ENCODE data around the gene GPSM1.
"Not testable (repeated sequence)": the region's sequence is repeated elsewhere in the genome, so short reads cannot be mapped to it uniquely, and the experiment has no call there.

The GPSM1 gene

GRCh38 chr9:136348691-136349090 lies 21.4 kb downstream of the GPSM1 start:
- in situ Hi-C loops (cut with HindIII; ENCODE audit: low pct_ligation_motif_present, low pct_unique_long_range_greater_than_20kb, low sequenced_read_pairs) = no loop called here
- DNase-seq = no peak

- DNase-seq = no peak
- in situ Hi-C loops (cut with HindIII; ENCODE audit: low pct_ligation_motif_present, low pct_unique_long_range_greater_than_20kb, low sequenced_read_pairs) = no loop called here
Measured at GRCh38 chr9:136349546-136349945, 22.2 kb downstream of the GPSM1 start.

GRCh38 chr9:136351252-136351800 lies 24.0 kb downstream of the GPSM1 start:
- no peak for DNase-seq

GRCh38 chr9:136351868-136352267 lies 24.5 kb downstream of the GPSM1 start:
- in situ Hi-C loops (cut with HindIII; ENCODE audit: low pct_ligation_motif_present, low pct_unique_long_range_greater_than_20kb, low sequenced_read_pairs); DNase-seq: not testable (repeated sequence)

More at GRCh38 chr9:136351252-136351800, 24.0 kb downstream of the GPSM1 start:
- in situ Hi-C loops (cut with HindIII; ENCODE audit: low pct_ligation_motif_present, low pct_unique_long_range_greater_than_20kb, low sequenced_read_pairs) = no loop called here

- no peak for DNase-seq
- in situ Hi-C loops (cut with HindIII; ENCODE audit: low pct_ligation_motif_present, low pct_unique_long_range_greater_than_20kb, low sequenced_read_pairs) = no loop called here
Measured at GRCh38 chr9:136352682-136353081, 25.3 kb downstream of the GPSM1 start.

- in situ Hi-C loops (cut with HindIII; ENCODE audit: low pct_ligation_motif_present, low pct_unique_long_range_greater_than_20kb, low sequenced_read_pairs) = no loop called here
- no peak for DNase-seq
Measured at GRCh38 chr9:136353088-136353487, 25.7 kb downstream of the GPSM1 start.

- DNase-seq = no peak
- in situ Hi-C loops (cut with HindIII; ENCODE audit: low pct_ligation_motif_present, low pct_unique_long_range_greater_than_20kb, low sequenced_read_pairs) = no loop called here
Measured at GRCh38 chr9:136353757-136354488, 26.6 kb downstream of the GPSM1 start.

GRCh38 chr9:136354592-136355085 lies 27.3 kb downstream of the GPSM1 start:
- in situ Hi-C loops (cut with HindIII; ENCODE audit: low pct_ligation_motif_present, low pct_unique_long_range_greater_than_20kb, low sequenced_read_pairs) = no loop called here
- no peak for DNase-seq

GRCh38 chr9:136355616-136356557 lies 28.5 kb downstream of the GPSM1 start:
- in situ Hi-C loops (cut with HindIII; ENCODE audit: low pct_ligation_motif_present, low pct_unique_long_range_greater_than_20kb, low sequenced_read_pairs) = no loop called here
- DNase-seq = no peak

GRCh38 chr9:136357202-136357725 lies 29.9 kb downstream of the GPSM1 start:
- DNase-seq = no peak
- in situ Hi-C loops (cut with HindIII; ENCODE audit: low pct_ligation_motif_present, low pct_unique_long_range_greater_than_20kb, low sequenced_read_pairs) = no loop called here

GRCh38 chr9:136358016-136358415 lies 30.7 kb downstream of the GPSM1 start:
- no peak for DNase-seq
- in situ Hi-C loops (cut with HindIII; ENCODE audit: low pct_ligation_motif_present, low pct_unique_long_range_greater_than_20kb, low sequenced_read_pairs) = no loop called here

- in situ Hi-C loops (cut with HindIII; ENCODE audit: low pct_ligation_motif_present, low pct_unique_long_range_greater_than_20kb, low sequenced_read_pairs) = no loop called here
- no peak for DNase-seq
Measured at GRCh38 chr9:136358888-136359287, 31.5 kb downstream of the GPSM1 start.

GRCh38 chr9:136359774-136360718 lies 32.7 kb downstream of the GPSM1 start:
- in situ Hi-C loops (cut with HindIII; ENCODE audit: low pct_ligation_motif_present, low pct_unique_long_range_greater_than_20kb, low sequenced_read_pairs) = no loop called here
- DNase-seq = no peak

GRCh38 chr9:136361047-136361753 lies 33.9 kb downstream of the GPSM1 start:
- no peak for DNase-seq
- in situ Hi-C loops (cut with HindIII; ENCODE audit: low pct_ligation_motif_present, low pct_unique_long_range_greater_than_20kb, low sequenced_read_pairs) = no loop called here

GRCh38 chr9:136361754-136362449 lies 34.6 kb downstream of the GPSM1 start:
- no peak for DNase-seq
- in situ Hi-C loops (cut with HindIII; ENCODE audit: low pct_ligation_motif_present, low pct_unique_long_range_greater_than_20kb, low sequenced_read_pairs) = no loop called here

- in situ Hi-C loops (cut with HindIII; ENCODE audit: low pct_ligation_motif_present, low pct_unique_long_range_greater_than_20kb, low sequenced_read_pairs) = no loop called here
- no peak for DNase-seq
Measured at GRCh38 chr9:136362450-136362784, 35.1 kb downstream of the GPSM1 start.

All from ACHN (cell line).